MG63 (cell line): ENCODE measurements around the gene RASSF8. TPM values are rescaled to one million over a fixed set of nuclear protein-coding genes. Genes with fewer than 3 reads are reported as not detected.

Source experiments
- DNase-seq: peaks from one replicate; pipeline ENCODE4 v3.0.0-alpha.2; 2020
- H3K27me3 ChIP-seq: fragments of 250-450 bp; sonication (Bioruptor Pico); 2 replicates; pipeline ENCODE4 v1.5.1; 2020; ENCODE audit warnings: mild to moderate bottlenecking, moderate library complexity
- H3K36me3 ChIP-seq: fragments of 250-450 bp; sonication (Bioruptor Pico); 2 replicates; pipeline ENCODE4 v1.5.1; 2020; ENCODE audit warnings: mild to moderate bottlenecking, moderate library complexity
- H3K4me3 ChIP-seq: fragments of 250-450 bp; sonication (Bioruptor Pico); 2 replicates; pipeline ENCODE4 v1.5.1; 2020; ENCODE audit warnings: mild to moderate bottlenecking, moderate library complexity
- H3K9me3 ChIP-seq: fragments of 250-450 bp; sonication (Bioruptor Pico); 2 replicates; pipeline ENCODE4 v1.5.1; 2020; ENCODE audit warnings: mild to moderate bottlenecking, moderate library complexity
- total RNA-seq: library from RNA; depleted of rRNA; stranded (reverse); fragments of >200 nt; shearing (Covaris generic); gene quantifications from 2 replicates; pipeline ENCODE4 v1.2.3, GENCODE V29; 2014; ENCODE audit warnings: low replicate concordance

The RASSF8 gene
- total RNA-seq, 1 experiment from 2014 or later, result 7.3 TPM

- no peak overlapping the region for H3K4me3 ChIP-seq
Measured at GRCh38 chr12:26000898-26001297, 42.4 kb downstream of the RASSF8 start.

GRCh38 chr12:26001530-26001929 is 43.0 kb downstream of the RASSF8 start:
- Histone ChIP-seq H3K36me3 (peaks cover 9% of the 10 kb centered on the region), H3K4me3 (no peak overlapping the region), H3K9me3 (peaks cover 11% of the 10 kb centered on the region), H3K27me3 (no peaks in the 10 kb centered on the region)
- no peak for DNase-seq

More at GRCh38 chr12:26000898-26001297, 42.4 kb downstream of the RASSF8 start:
- Histone ChIP-seq H3K36me3 (peaks cover 9% of the 10 kb centered on the region), H3K27me3 (no peaks in the 10 kb centered on the region), H3K9me3 (peaks cover 11% of the 10 kb centered on the region)
- no peak for DNase-seq

- H3K36me3 ChIP-seq, result peaks cover 9% of the 10 kb centered on the region
Measured at GRCh38 chr12:26003065-26003464, 44.6 kb downstream of the RASSF8 start.

GRCh38 chr12:26007566-26007965 is 49.1 kb downstream of the RASSF8 start:
- H3K9me3 ChIP-seq, result peaks cover 9% of the 10 kb centered on the region
- DNase-seq, result no peak
- H3K4me3 ChIP-seq, result no peak overlapping the region
- peaks cover 9% of the 10 kb centered on the region for H3K36me3 ChIP-seq
- H3K27me3 ChIP-seq, result no peaks in the 10 kb centered on the region

More at GRCh38 chr12:26003065-26003464, 44.6 kb downstream of the RASSF8 start:
- peaks cover 11% of the 10 kb centered on the region for H3K9me3 ChIP-seq
- H3K4me3 ChIP-seq, result no peak overlapping the region
- DNase-seq, result no peak
- no peaks in the 10 kb centered on the region for H3K27me3 ChIP-seq

GRCh38 chr12:26009593-26009992 is 51.1 kb downstream of the RASSF8 start:
- no peak overlapping the region for H3K4me3 ChIP-seq

GRCh38 chr12:26010293-26010821 is 51.9 kb downstream of the RASSF8 start:
- H3K27me3 ChIP-seq, result no peaks in the 10 kb centered on the region
- no peaks in the 10 kb centered on the region for H3K9me3 ChIP-seq
- H3K4me3 ChIP-seq, result no peak overlapping the region
- H3K36me3 ChIP-seq, result no peaks in the 10 kb centered on the region
- peak; percentile 85 for DNase-seq

More at GRCh38 chr12:26009593-26009992, 51.1 kb downstream of the RASSF8 start:
- DNase-seq, result no peak
- Histone ChIP-seq H3K36me3 (no peaks in the 10 kb centered on the region), H3K27me3 (no peaks in the 10 kb centered on the region), H3K9me3 (no peaks in the 10 kb centered on the region)

GRCh38 chr12:26011099-26011498 is 52.6 kb downstream of the RASSF8 start:
- no peak overlapping the region for H3K4me3 ChIP-seq
- peak; percentile 51 for DNase-seq
- H3K27me3 ChIP-seq, result no peaks in the 10 kb centered on the region
- H3K9me3 ChIP-seq, result no peaks in the 10 kb centered on the region
- no peaks in the 10 kb centered on the region for H3K36me3 ChIP-seq

GRCh38 chr12:26014085-26014484 is 55.6 kb downstream of the RASSF8 start:
- no peak for DNase-seq
- no peaks in the 10 kb centered on the region for H3K36me3 ChIP-seq
- H3K4me3 ChIP-seq, result no peak overlapping the region
- no peaks in the 10 kb centered on the region for H3K9me3 ChIP-seq
- no peaks in the 10 kb centered on the region for H3K27me3 ChIP-seq

- H3K4me3 ChIP-seq, result no peak overlapping the region
- H3K36me3 ChIP-seq, result no peaks in the 10 kb centered on the region
- H3K9me3 ChIP-seq, result no peaks in the 10 kb centered on the region
- no peaks in the 10 kb centered on the region for H3K27me3 ChIP-seq
- no peak for DNase-seq
Measured at GRCh38 chr12:26016516-26016915, 58.0 kb downstream of the RASSF8 start.

GRCh38 chr12:26017484-26018211 is 59.2 kb downstream of the RASSF8 start:
- Histone ChIP-seq H3K4me3 (no peak overlapping the region), H3K36me3 (no peaks in the 10 kb centered on the region), H3K27me3 (no peaks in the 10 kb centered on the region), H3K9me3 (no peaks in the 10 kb centered on the region; the same call in 1 of the 2 replicates)
- no peak for DNase-seq

- no peak for DNase-seq
- H3K4me3 ChIP-seq, result no peak overlapping the region
- H3K9me3 ChIP-seq, result no peaks in the 10 kb centered on the region; the same call in 1 of the 2 replicates
- no peaks in the 10 kb centered on the region for H3K36me3 ChIP-seq
- H3K27me3 ChIP-seq, result no peaks in the 10 kb centered on the region
Measured at GRCh38 chr12:26018926-26019325, 60.4 kb downstream of the RASSF8 start.

GRCh38 chr12:26021534-26021933 is 63.1 kb downstream of the RASSF8 start:
- DNase-seq, result no peak

GRCh38 chr12:26022043-26022442 is 63.6 kb downstream of the RASSF8 start:
- DNase-seq, result no peak
- Histone ChIP-seq H3K9me3 (no peaks in the 10 kb centered on the region; the same call in 1 of the 2 replicates), H3K4me3 (no peak overlapping the region), H3K36me3 (no peaks in the 10 kb centered on the region), H3K27me3 (no peaks in the 10 kb centered on the region)

More at GRCh38 chr12:26021534-26021933, 63.1 kb downstream of the RASSF8 start:
- H3K9me3 ChIP-seq, result no peaks in the 10 kb centered on the region; the same call in 1 of the 2 replicates
- no peaks in the 10 kb centered on the region for H3K36me3 ChIP-seq
- no peak overlapping the region for H3K4me3 ChIP-seq
- H3K27me3 ChIP-seq, result no peaks in the 10 kb centered on the region

GRCh38 chr12:26026713-26027112 is 68.2 kb downstream of the RASSF8 start:
- H3K36me3 ChIP-seq, result no peaks in the 10 kb centered on the region

GRCh38 chr12:26027401-26027800 is 68.9 kb downstream of the RASSF8 start:
- no peaks in the 10 kb centered on the region for H3K27me3 ChIP-seq
- no peaks in the 10 kb centered on the region for H3K36me3 ChIP-seq
- H3K9me3 ChIP-seq, result no peaks in the 10 kb centered on the region; the same call in 1 of the 2 replicates
- H3K4me3 ChIP-seq, result no peak overlapping the region
- no peak for DNase-seq

More at GRCh38 chr12:26026713-26027112, 68.2 kb downstream of the RASSF8 start:
- H3K4me3 ChIP-seq, result no peak overlapping the region
- no peaks in the 10 kb centered on the region for H3K27me3 ChIP-seq
- no peak for DNase-seq
- no peaks in the 10 kb centered on the region; the same call in 1 of the 2 replicates for H3K9me3 ChIP-seq

- Histone ChIP-seq H3K27me3 (no peaks in the 10 kb centered on the region), H3K36me3 (no peaks in the 10 kb centered on the region), H3K4me3 (no peak overlapping the region), H3K9me3 (no peaks in the 10 kb centered on the region)
- DNase-seq, result peak; percentile 23
Measured at GRCh38 chr12:26028953-26029735, 70.7 kb downstream of the RASSF8 start.

- Histone ChIP-seq H3K27me3 (no peaks in the 10 kb centered on the region), H3K4me3 (no peak overlapping the region), H3K36me3 (no peaks in the 10 kb centered on the region), H3K9me3 (no peaks in the 10 kb centered on the region)
- DNase-seq, result no peak
Measured at GRCh38 chr12:26029736-26030022, 71.2 kb downstream of the RASSF8 start.
